ENCODE data around the gene ZNF263. TPM values are rescaled to one million over a fixed set of nuclear protein-coding genes. Genes with fewer than 3 reads are reported as not detected.

The ZNF263 gene
- total and polyA plus RNA-seq, 5 donors = 8.3 to 17.8 (median 10.8) TPM

DNA sequence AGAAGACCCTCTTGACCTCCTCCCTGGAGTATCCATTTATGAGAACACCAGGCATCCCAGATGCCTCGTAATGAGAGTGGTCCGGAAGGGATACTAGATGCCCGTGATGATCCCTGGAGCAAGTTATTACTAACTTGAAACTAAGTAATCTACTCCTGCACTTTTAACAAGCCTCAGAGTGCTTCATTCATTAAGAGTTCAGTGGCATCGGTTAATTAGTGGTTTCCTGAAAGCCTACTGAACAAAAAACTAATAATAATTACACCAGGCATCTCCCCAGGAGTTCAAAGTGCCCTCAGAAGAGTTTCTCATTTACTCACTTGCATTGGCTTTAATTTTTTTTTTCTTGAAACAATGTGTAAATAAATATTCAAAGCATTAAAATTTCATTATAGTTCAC lies 44.2 kb downstream of the ZNF263 start:
- intact Hi-C loops (cut with DNase I) = no loop called here

GRCh38 chr16:3328104-3328503 lies 44.8 kb downstream of the ZNF263 start:
- H3K9me3 ChIP-seq (ENCODE audit: control insufficient read depth, low read length) = no peaks in the 10 kb centered on the region
- intact Hi-C loops (cut with DNase I) = no loop called here
- no peak for ATAC-seq
- no peaks in the 10 kb centered on the region for H3K4me1 ChIP-seq (ENCODE audit: control insufficient read depth, insufficient read depth, low read length)
- H3K27ac ChIP-seq (ENCODE audit: low read length) = no peak overlapping the region
- no peak overlapping the region for H3K4me3 ChIP-seq (ENCODE audit: low read length)
- 44% methylated on average over 3 of the region's 3 CpGs for WGBS
- H3K27me3 ChIP-seq (ENCODE audit: control insufficient read depth, insufficient read depth) = no peaks in the 10 kb centered on the region
- no peak for DNase-seq

More for the DNA sequence above, 44.2 kb downstream of the ZNF263 start:
- no peak overlapping the region for H3K27ac ChIP-seq (ENCODE audit: low read length)
- DNase-seq (no peak), ATAC-seq (no peak)
- 82% methylated on average over 4 of the region's 4 CpGs for WGBS
- no peak overlapping the region for H3K4me3 ChIP-seq (ENCODE audit: low read length)
- H3K9me3 ChIP-seq (ENCODE audit: control insufficient read depth, low read length) = no peaks in the 10 kb centered on the region
- H3K4me1 ChIP-seq (ENCODE audit: control insufficient read depth, insufficient read depth, low read length) = no peaks in the 10 kb centered on the region
- no peaks in the 10 kb centered on the region for H3K27me3 ChIP-seq (ENCODE audit: control insufficient read depth, insufficient read depth)

DNA sequence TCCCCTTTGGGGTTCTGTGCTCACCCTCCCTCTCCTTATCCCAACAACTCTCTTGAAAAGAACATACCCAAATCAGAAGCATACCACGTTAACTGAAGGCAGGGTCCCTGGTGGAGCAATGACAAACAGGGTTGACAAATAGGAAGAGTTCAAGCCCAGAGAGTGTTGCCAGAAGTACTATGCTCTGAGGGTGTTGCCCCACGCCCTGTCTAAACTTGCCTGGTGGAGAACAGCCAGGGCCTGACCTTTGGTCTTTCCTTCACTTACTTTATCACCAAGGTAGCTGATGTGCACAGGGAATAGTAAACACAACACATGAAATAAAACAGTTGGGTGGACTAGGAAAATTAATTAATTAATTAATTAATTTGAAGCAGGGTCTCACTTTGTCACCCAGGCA lies 45.4 kb downstream of the ZNF263 start:
- DNase-seq = no peak
- no peak overlapping the region for H3K27ac ChIP-seq (ENCODE audit: low read length)
- no peaks in the 10 kb centered on the region for H3K9me3 ChIP-seq (ENCODE audit: control insufficient read depth, low read length)
- ATAC-seq = no peak
- H3K27me3 ChIP-seq (ENCODE audit: control insufficient read depth, insufficient read depth) = no peaks in the 10 kb centered on the region
- no peaks in the 10 kb centered on the region for H3K4me1 ChIP-seq (ENCODE audit: control insufficient read depth, insufficient read depth, low read length)
- no peak overlapping the region for H3K4me3 ChIP-seq (ENCODE audit: low read length)
- intact Hi-C loops (cut with DNase I) = no loop called here
- WGBS = 51% methylated on average over 2 of the region's 2 CpGs

Other genes with a start within 250 kb of the ZNF263 start
- not detected for gene BICDL2, start 246.5 kb upstream of the ZNF263 start, total RNA-seq
- not detected for gene BICDL2, start 246.5 kb upstream of the ZNF263 start, polyA plus RNA-seq
- gene MMP25, start 236.9 kb upstream of the ZNF263 start, total RNA-seq = 1 to 10 TPM in 2 of 4 donors, under 1 TPM in 2; 0.72 to 1.7 (median 0.95) TPM
- gene MMP25, start 236.9 kb upstream of the ZNF263 start, polyA plus RNA-seq = 0.68 TPM
- 10 to 100 TPM; 27.5 to 55.0 (median 37.8) TPM for gene IL32, start 217.9 kb upstream of the ZNF263 start, total RNA-seq
- 62.8 TPM for gene IL32, start 217.9 kb upstream of the ZNF263 start, polyA plus RNA-seq
- not detected for gene ZSCAN10, start 184.2 kb upstream of the ZNF263 start, total RNA-seq
- not detected for gene ZSCAN10, start 184.2 kb upstream of the ZNF263 start, polyA plus RNA-seq
- gene ZNF205, start 170.9 kb upstream of the ZNF263 start, total RNA-seq = 10 to 100 TPM in 1 of 4 donors, 1 to 10 TPM in 3; 6.4 to 10.1 (median 9.2) TPM
- 10.9 TPM for gene ZNF205, start 170.9 kb upstream of the ZNF263 start, polyA plus RNA-seq
- gene ZNF213, start 148.5 kb upstream of the ZNF263 start, total RNA-seq = 1 to 10 TPM; 6.2 to 8.7 (median 7.6) TPM
- gene ZNF213, start 148.5 kb upstream of the ZNF263 start, polyA plus RNA-seq = 7.2 TPM
- not detected for gene OR1F1, start 95.3 kb upstream of the ZNF263 start, total RNA-seq
- gene OR1F1, start 95.3 kb upstream of the ZNF263 start, polyA plus RNA-seq = not detected
- gene ZNF200, start 48.3 kb upstream of the ZNF263 start, total RNA-seq = 1 to 10 TPM; 4.9 to 7.9 (median 6.1) TPM
- 2.9 TPM for gene ZNF200, start 48.3 kb upstream of the ZNF263 start, polyA plus RNA-seq
- gene MEFV, start 26.9 kb upstream of the ZNF263 start, total RNA-seq = 1 to 10 TPM in 3 of 4 donors, under 1 TPM in 1; 0.91 to 1.6 (median 1.6) TPM
- gene MEFV, start 26.9 kb upstream of the ZNF263 start, polyA plus RNA-seq = 0.32 TPM
- 1 to 10 TPM; 5.1 to 8.7 (median 6.4) TPM for gene TIGD7, start 21.9 kb downstream of the ZNF263 start, total RNA-seq
- gene TIGD7, start 21.9 kb downstream of the ZNF263 start, polyA plus RNA-seq = 3.5 TPM
- 10 to 100 TPM; 19.8 to 23.0 (median 21.5) TPM for gene ZNF75A, start 22.0 kb downstream of the ZNF263 start, total RNA-seq
- gene ZNF75A, start 22.0 kb downstream of the ZNF263 start, polyA plus RNA-seq = 16.0 TPM
- gene OR2C1, start 72.4 kb downstream of the ZNF263 start, total RNA-seq = under 1 TPM in 1 of 4 donors, not detected in 3; 0.21 TPM
- gene OR2C1, start 72.4 kb downstream of the ZNF263 start, polyA plus RNA-seq = not detected
- gene ZSCAN32, start 117.5 kb downstream of the ZNF263 start, total RNA-seq = 1 to 10 TPM; 5.9 to 9.0 (median 7.6) TPM
- gene ZSCAN32, start 117.5 kb downstream of the ZNF263 start, polyA plus RNA-seq = 5.1 TPM
- 10 to 100 TPM in 3 of 4 donors, 1 to 10 TPM in 1; 8.9 to 13.5 (median 11.8) TPM for gene ZNF174, start 117.7 kb downstream of the ZNF263 start, total RNA-seq
- gene ZNF174, start 117.7 kb downstream of the ZNF263 start, polyA plus RNA-seq = 11.1 TPM
- 1 to 10 TPM; 2.0 to 3.5 (median 2.2) TPM for gene ZNF597, start 160.0 kb downstream of the ZNF263 start, total RNA-seq
- gene ZNF597, start 160.0 kb downstream of the ZNF263 start, polyA plus RNA-seq = 0.88 TPM
- gene NAA60, start 160.2 kb downstream of the ZNF263 start, total RNA-seq = 10 to 100 TPM; 40.7 to 51.5 (median 46.0) TPM
- gene NAA60, start 160.2 kb downstream of the ZNF263 start, polyA plus RNA-seq = 50.9 TPM
- not detected for gene C16orf90, start 212.0 kb downstream of the ZNF263 start, total RNA-seq
- not detected for gene C16orf90, start 212.0 kb downstream of the ZNF263 start, polyA plus RNA-seq
- 10 to 100 TPM; 16.8 to 22.2 (median 18.6) TPM for gene CLUAP1, start 217.5 kb downstream of the ZNF263 start, total RNA-seq
- 8.5 TPM for gene CLUAP1, start 217.5 kb downstream of the ZNF263 start, polyA plus RNA-seq

Data from right cardiac atrium (tissue), 5 donors.